NCI-H2107 treated with DMSO at 0.1 percent for 48 hours (cell line): Measurements from ENCODE around the gene FAXDC2.

ENCODE experiments used
- DNase-seq: peaks from one replicate; lab custom pipeline; 2025; ENCODE audit not compliant: unreplicated experiment; lab: John Stamatoyannopoulos, UW

The FAXDC2 gene, protein sequence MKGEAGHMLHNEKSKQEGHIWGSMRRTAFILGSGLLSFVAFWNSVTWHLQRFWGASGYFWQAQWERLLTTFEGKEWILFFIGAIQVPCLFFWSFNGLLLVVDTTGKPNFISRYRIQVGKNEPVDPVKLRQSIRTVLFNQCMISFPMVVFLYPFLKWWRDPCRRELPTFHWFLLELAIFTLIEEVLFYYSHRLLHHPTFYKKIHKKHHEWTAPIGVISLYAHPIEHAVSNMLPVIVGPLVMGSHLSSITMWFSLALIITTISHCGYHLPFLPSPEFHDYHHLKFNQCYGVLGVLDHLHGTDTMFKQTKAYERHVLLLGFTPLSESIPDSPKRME

DNA sequence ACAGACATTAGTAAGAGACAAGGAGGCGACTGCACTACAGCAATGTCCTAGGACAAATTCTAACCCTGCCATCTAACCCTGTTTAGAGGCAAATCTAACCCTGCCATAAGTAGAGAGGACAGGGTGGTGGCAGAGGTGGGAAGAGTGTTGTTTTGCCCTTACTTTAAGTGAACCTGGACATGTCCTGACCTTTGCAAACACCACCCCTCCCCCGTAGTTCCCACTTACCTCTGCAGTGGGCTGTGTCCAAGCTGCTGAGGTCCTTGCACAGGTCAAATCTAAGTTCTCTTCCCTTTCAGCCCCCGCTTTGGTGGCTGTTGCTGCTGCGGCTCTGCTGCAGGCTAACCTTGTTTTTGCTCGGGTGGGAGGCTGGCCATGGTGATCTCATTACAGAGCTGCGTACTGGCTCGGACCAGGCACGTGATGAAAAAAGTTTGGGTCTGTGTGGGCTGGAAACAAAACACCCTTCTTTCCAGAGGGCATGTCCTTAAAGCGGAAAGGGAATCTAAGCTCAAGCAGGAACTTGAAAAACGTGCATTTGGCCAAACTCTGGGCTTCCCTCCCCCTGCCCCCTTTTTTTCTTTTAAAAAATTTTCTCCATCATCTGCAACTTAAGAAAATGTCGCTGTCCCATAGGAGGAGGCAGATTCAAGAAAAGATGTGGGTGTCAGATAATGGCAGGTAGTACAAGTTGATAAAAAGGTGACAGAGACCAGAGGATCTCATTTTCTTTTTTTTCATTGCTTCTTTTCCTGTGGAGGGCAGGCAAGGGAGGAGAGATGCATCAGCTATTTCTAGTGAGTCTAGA, at the start of gene FAXDC2:
Gene FAXDC2 (minus strand): TSS at position 349 of the 808 bp plus-strand sequence. CDS start 12,425 bp downstream, outside the sequence.
- no peak for DNase-seq

DNA sequence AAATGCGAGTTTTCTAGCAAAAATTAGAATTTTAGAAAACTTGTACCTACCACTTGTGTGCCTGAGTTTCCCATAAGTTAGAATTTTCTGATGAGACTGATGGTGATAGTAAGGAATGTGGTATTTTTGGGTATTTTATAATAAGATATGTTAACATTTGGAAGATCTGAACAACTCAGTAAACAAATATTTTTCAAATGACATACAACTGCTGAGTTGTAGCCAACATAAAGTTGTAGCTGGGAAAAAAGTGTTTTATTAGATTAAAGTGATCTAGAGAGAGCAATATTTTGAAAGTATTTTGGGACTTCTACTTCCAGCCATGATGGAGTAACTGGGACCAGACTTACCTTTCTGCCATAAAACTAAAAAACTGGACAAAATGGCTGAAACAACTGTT, 49.7 kb upstream of the FAXDC2 start:
- no peak for DNase-seq

DNA sequence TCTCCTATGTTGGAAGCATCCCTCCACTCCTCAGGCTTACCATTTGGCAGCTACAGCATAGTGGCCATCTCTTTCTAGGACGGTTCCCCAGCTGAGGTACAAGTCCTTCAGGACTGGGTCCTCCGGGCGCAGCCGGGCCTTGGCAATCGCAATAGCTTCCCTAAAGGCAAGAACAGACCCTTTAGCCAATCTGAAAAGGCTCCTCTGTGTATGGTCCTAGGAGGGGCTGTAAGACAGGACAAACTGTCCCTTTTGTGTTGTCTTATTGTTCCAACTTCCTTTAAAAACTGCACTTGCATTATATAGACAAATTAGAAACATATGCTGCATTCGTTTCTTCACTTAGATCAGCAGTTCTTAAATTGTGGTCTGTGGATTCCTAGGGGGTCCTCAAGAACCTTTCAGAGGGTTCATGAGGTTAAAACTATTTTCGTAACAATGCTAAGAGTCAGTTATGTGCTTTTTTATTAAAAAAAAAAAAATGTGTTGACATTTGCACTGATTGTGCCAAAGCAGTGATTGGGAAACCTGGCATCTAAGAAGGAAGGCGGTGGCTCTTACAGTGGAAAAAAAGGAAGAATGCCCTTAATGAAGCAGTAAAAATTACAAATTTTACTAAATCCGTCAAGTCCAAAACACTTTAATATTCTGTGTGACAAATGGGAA, 48.9 kb upstream of the FAXDC2 start:
- no peak for DNase-seq

DNA sequence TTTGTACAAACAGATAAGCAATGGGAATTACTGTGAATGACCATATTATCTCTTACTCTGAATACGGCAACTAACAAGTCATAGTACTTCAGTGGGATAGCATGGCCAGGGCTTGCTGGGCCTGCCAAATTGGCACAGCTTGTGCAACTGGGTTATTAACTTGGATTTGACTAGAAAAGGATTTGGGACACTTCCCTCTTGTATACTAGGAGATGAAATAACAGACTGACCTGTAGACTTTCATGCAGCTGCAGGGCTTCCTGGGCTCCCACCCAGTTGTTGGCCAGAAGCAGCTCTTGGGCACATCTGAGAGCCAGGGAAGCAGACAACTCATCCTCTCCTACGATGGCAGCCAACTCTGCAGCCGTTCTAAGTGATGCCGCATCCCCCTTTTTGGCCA, 47.8 kb upstream of the FAXDC2 start:
- no peak for DNase-seq

DNA sequence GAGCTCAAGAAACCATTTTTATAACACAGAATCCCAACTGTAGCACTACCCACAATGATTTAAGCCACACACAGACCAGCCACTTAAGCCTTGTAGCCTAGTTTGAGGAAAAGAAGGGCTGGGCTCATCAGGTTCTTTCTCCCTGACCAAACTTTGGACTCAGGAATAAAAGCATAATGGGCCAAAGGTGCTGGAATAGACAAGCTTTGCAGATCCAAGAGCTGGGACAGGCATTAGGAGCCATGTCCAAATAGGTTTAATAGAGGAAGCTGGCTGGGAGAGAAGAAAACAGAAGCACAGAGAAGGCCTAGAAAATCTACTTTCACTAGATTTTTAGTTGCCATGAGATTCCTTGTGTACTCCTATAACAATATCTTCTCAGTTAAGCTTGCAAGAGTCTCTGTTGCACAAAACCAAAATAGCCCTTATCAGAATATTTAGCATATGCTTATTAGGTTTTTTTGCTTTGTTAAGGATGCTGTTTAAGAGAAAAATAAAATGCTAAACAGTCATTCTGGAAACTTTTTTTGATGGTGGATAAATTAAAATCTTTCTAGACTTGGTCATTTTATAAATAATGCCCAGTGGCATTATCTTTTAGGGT, 46.3 kb upstream of the FAXDC2 start:
- DNase-seq: no peak

DNA sequence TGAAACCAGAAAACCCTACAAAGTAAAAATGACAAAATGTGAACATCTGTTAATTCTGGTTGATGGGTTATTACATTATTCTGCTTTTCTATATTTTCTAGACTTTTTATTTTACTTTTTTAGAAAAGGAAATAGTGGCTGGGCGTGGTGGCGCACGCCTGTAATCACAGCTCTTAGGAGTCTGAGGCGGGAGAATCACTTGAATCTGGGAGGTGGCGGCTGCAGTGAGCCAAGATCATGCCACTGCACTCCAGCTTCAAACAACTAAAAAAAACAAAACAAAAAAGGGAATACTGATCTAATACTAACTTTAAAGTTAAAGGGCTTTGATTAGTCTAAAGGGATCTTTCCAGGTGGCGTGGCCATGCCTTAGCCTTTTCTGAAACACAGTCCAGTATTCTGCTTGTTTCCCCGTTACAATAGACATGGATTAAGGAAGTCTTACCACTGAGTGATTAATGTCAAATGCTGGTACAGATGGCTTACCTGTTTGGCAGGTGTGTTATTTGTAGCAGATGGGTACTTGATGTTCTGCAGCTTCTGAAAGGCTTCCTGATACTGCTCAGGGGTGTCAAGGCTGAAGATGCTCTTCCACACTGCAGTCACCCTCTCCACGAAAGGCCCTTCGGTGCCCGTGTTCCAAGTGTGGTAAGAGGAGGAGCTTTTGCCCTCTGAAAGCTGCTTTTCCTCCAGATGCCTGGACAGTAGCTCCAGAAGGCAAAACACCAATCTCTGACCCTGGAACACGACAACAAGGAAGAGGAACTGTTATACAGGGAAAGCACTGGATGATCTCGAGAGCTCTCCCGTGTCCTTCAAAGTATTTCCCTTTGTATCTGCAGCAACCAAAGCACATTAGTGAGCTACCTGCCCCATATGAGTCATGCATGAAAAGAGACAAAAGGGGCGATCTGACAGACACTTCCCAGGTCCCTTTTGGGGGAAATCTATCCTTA, 45.5 kb upstream of the FAXDC2 start:
- no peak for DNase-seq

DNA sequence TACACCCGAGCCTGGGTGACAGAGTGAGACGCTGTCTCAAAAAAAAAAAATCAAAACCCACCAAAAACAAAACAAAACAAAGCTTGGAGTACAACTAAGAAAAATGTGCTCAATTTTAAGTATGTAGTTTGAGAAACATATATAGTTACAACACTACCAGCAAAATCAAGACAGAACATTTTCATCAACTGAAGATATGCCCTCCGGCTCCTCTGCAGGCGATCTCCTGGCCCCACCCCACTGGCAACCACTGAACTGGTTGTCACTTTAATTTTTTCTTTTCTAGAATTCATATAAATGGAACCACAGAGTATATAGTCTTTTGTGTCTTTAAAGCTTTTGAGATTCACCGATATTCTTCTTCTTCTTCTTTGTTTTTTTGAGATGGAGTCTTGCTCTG, 43.0 kb upstream of the FAXDC2 start:
- DNase-seq: no peak

DNA sequence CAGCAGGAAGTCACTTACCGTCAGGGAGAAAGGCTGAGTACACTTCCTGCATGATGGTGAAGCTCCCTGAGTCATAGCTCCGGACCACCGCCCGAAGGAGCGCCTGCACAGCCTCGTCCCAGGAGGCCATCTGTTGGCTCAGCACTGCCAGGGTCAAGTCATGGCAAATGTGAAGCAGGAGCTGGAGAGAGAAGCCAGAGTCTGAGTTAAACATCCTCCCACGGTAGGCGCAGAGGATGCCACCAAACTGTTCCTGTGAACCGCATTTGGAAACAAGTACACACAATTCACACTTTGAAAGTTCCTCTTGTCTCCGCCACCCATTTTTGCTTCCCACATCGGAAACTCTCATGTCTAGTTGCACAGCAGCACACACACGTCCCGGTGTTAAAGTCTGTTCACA, 42.0 kb upstream of the FAXDC2 start:
- no peak for DNase-seq

DNA sequence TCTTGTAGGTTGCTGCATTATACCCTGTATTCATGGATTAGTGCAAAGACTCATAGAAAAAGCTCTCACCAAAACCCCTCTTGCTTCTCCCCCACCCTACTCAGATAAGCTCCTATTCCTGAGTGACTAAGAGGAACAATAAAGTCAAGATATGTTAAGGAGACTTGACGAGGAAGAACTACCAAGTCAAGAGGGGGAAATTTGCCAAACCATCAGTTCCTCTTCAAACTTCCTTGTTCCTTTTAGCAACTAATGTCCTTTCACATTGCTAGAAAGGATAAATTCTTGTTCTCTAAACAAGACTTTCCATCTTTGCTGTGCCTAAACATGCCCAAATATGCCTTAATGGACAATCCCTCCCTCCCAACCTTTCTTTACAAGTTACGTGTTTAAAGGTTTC, 35.0 kb upstream of the FAXDC2 start:
- no peak for DNase-seq

DNA sequence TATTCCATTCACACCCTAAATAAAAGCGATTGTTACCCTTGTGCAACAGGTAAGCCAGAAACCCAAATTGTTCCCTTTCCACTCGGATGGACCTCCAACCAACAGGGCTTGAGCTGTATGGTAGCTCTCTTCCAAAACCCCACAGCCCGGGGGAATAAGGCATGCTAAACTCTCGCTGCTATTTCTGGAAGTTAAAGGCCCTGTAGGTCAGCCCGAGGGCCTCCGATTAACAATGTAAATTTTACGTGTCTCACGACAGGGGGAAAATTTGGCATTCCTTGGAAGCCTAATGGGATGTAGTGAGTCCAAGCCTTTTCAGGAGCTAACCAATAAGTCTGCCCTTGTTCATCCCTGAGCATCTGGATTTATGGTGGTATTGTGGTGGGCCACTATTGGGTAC, 34.0 kb upstream of the FAXDC2 start:
- DNase-seq: no peak

DNA sequence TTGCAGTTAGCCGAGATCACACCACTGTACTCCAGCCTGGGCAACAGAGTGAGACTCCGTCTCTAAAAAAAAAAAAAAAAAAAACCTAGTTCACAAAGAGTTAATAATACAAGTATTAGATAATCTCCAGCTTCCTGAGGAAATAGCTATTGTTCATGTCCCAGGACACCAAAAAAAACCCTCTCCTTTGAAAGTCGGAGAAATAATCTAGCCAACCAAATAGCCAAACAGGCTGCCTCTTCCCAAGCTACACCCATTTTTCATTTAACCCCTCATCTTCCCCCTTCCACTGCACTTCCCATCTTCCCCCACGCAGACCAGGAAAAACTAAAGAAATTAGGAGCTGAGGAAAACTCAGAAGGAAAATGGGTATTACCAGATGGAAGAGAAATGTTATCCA, 31.6 kb upstream of the FAXDC2 start:
- no peak for DNase-seq

DNA sequence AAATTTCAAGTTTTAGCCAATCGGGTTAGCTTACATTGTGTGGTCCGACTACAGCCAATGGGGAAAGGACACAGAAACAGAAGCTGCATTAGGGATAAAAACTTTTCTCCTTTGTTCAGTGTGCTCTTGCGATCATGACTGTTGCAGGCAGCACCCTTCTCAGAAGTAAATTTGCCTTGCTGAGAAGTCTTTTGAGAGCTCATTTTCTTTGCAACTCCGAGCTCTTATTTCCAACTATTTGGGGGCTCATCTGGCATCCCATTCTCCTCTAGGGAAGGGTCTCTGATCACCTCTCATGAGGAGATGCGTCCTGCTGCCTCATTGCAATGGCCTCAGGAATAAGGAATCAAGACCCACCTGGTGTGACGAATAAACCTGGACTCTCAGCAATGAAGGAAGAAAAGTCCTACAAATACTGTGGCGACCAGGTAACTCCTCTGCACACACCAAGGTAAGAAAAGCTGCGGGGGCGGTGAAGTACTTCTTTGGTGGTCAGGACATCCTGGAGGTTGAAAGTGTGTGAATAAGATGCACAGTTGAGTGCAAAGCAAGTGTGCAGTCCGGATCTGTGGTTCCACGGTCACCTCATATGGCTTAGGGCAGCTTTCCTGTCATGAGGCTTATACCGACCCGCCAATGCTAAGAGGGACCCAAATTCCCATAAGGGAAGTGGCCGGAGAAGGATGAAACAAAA, 28.4 kb upstream of the FAXDC2 start:
- DNase-seq: no peak

DNA sequence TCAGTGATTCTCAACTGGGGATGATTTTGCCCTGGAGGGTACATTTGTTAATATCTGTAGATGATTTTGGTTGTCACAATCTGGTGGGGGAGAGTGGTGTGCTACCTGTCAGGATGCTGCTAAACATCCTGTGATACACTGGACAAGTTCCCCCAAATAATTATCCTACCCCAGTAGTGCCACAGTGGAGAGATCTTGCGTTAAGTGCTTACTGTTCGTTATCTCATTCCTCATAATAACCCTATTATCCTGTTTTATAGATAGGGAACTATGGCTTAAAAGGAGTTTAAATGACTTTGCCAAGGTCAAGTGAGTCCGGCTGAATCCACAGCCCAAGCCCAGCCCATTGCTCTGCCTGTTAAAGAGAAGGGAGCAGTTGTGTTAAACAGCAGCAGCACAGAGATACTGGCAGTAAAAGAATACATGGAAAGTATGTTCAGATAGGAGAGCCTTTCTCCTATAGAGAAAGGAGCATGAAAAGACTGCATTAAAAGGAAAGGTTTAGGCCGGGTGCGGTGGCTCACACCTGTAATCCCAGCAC, 23.5 kb upstream of the FAXDC2 start:
- DNase-seq: no peak

DNA sequence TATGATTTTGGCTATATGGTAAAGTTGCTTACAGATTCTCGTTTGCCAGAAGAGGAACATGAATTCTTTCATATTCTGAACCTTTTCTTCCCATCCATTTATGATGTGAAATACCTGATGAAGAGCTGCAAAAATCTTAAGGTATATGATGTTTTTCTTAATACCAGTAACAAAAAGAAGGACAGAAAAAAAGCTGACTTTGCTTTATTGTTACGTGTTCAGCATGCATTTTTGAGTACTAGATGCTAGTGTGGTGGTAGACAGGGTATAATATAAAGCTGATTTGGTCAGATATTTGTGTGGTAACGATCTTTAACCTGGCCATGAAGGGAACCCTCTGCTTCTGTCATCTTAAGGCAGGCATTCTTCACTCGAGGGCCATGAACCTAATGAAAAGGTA, 21.3 kb upstream of the FAXDC2 start:
- DNase-seq: no peak

DNA sequence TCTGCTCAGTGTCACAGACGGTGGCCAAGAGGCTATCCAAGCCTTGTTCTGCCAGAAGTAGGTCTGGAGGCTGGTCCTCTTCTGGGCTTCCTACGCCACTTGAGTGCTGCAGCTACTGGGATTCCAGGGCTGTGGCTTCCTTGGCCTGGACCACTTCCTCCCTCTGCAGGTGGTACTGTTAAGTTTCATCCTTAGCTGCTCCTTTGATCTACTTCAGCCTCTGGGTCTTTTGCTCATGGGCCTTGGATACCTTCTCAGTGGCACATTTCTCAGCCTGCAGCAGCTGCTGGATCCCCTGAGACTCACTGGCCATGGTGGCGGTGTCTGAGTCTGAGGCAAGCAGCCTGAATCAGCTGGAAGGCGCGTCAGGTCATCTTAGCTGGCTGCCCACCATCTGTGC, 18.3 kb upstream of the FAXDC2 start:
- DNase-seq: no peak

DNA sequence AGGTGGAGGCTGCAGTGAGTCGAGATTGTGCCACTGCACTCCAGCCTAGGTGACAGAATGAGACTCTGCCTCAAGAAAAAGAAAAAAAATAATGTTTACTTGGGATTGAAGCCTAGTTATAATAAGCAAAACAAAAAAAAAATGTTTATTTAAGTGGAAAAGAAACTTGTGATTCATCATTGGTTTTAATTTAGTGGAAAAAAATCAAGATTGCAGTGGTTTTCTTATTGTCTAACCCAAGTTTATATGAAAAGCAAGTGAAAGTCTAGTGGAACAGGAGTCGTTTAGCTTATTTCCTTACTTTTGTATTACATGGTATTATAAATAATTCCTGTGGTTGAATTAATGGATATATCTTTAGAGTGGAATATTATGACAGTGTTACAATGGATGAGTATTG, 16.4 kb upstream of the FAXDC2 start:
- no peak for DNase-seq

DNA sequence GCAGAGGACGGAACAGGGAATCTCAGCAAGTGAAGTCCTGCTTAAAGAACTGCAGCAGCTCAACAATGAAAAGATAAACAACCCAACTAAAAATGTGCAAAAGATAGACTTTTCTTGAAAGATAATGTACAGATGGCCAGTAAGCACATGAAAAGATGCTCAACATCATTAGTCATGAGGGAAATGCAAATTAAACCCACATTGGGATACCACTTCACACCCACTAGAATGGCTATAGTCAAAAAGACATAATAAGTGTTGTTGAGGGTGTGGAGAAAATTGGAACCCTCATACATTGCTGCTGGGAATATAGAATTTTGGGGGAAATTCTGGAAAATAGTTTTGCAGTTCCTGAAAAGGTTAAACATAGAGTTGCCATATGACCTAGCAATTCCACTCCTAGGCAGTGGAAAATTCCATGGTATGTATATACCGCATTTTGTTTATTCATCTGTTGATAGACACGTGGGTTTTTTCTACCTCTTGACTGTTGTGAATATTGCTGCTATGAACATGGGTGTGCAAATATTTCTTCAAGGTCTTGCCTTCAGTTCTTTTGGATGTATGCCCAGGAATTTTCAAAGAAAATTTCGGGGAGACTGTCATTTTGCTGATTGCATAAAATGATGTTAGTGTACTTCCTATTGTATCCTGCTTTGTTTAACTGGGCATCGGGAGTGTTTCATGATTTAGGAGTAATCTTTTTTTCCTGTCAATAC, 15.2 kb upstream of the FAXDC2 start:
- no peak for DNase-seq

DNA sequence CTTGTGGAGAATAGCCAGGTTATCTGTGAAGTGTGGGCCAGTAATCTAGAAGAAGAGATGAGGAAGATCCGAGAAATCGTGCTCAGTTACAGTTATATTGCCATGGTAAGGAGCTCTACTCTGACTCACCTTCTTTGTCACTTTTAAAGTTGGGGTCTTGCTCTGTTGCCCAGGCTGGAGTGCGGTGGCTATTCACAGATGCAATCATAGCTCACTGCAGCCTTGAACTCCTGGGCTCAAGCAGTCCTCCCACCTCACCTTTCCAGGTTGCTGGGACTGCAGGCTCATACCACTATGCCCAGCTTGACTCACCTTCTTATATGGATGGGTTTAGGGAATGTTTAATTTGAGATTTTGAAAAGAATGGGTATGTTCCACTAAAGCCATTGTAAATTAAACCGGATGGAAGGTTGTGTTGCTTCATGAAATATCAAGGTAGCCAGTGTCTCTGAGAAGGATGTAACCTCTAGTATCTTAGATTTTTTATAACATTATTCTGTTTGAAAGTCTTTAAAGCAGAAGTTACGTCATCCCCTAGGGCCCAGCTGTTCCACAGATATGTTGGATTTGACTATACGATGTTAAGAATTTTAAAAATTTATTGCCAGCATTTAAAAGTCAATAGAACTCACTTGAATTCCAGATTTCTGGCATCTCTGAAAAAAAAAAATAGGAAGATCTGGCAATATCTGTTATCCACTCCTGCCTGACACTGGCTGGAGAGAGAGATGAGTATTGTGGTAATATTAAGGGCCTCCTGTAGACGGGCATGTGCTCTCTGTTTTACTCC, 13.1 kb upstream of the FAXDC2 start:
- DNase-seq: no peak
